ENCODE measurements around the gene GPR153. TPM values are rescaled to one million over a fixed set of nuclear protein-coding genes. Genes with fewer than 3 reads are reported as not detected.
"Not testable (repeated sequence)": the region's sequence is repeated elsewhere in the genome, so short reads cannot be mapped to it uniquely, and the experiment has no call there.

GPR153 gene
- total RNA-seq, 2 donors from 2014 or later, result 2.3 to 4.9 TPM

- no peak overlapping the region for H3K4me3 ChIP-seq
- WGBS, 2 donors, result 60 to 88% methylated on average over 5 to 6 of the region's 6 CpGs
- H3K27me3 ChIP-seq, result no peaks in the 10 kb centered on the region
- peaks cover 14% of the 10 kb centered on the region for H3K4me1 ChIP-seq
- TF ChIP-seq POLR2A (IDR thresholded peaks at IDR 0.05) (no peak), CTCF (IDR thresholded peaks at IDR 0.05) (no peak)
- ATAC-seq, result no peak
- intact Hi-C loops (cut with DNase I), result no loop called here
- peak in 1 of 4 donors; percentile 43 for DNase-seq
- H3K9me3 ChIP-seq, result no peaks in the 10 kb centered on the region
- peak overlapping the region in 1 of 4 donors; percentile 6 for H3K27ac ChIP-seq
- H3K36me3 ChIP-seq (replicated peaks in 1 of 2; ENCODE audit: insufficient read depth in 1 of 2, low read depth in 2 of 2), result peaks cover 0 to 11% of the 10 kb centered on the region in 2 donors
These were observed 38.3 kb downstream of the GPR153 start for GRCh38 chr1:6222636-6223035.

DNA sequence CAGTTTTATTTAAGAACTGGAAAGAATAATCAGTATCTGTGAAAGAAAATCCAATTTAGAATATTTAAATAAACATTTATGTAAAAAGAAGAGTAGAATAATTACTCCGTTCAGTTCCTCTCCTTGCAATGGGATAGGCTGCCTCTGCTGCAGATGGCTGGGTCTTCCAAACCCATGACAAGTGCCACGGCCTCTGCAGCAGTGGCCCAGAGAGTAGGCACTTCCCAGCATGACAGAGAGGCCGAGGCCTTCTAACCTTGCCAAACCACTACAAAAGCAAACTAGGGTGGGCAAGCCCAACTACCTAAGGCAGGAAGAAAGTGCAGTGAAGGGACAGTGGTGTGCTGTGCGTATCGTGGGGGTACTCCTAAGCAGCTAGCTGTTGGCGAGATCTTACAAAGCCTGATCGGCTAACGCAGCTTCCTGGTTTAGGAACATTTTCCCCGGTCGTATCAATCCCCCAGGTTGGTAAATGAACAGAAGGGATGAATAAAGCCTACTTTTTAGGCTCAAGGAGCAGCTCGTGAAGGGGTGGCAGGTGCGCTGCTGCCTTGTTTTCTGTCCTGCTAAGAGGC, 39.6 kb downstream of the GPR153 start:
- ATAC-seq (no peak), DNase-seq (no peak)
- Histone ChIP-seq H3K9me3 (no peaks in the 10 kb centered on the region), H3K4me1 (peaks cover 14% of the 10 kb centered on the region), H3K36me3 (replicated peaks in 1 of 2; ENCODE audit: insufficient read depth in 1 of 2, low read depth in 2 of 2) (peaks cover 0 to 6% of the 10 kb centered on the region in 2 donors), H3K4me3 (no peak overlapping the region), H3K27me3 (no peaks in the 10 kb centered on the region), H3K27ac (no peak overlapping the region)
- no peak for TF ChIP-seq POLR2A (IDR thresholded peaks at IDR 0.05)
- TF ChIP-seq CTCF (IDR thresholded peaks at IDR 0.05), result no peak
- 86 to 92% methylated on average over 10 to 12 of the region's 12 CpGs for WGBS, 2 donors
- intact Hi-C loops (cut with DNase I), result no loop called here

DNA sequence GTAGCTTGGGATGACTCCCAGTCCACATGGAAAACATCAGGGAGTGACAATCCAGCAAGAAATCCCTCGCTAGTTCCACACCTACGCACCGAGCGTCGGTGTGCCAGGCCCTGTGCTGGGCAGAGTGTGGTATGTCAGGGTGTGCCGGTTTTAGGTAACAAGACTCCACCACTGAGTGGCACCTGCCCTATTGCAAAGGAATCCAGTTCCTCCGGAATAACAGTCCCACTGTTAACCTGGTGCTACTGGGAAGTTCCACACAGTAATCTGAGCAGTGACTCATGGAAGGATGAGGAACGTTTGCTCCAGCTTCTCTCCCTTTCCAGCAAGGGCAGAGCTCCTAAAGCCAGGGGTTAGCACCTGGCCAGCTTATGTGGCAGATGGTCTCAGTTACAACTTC, 40.7 kb downstream of the GPR153 start:
- Histone ChIP-seq H3K4me1 (peaks cover 14% of the 10 kb centered on the region), H3K36me3 (replicated peaks in 1 of 2; ENCODE audit: insufficient read depth in 1 of 2, low read depth in 2 of 2) (peaks cover 0 to 8% of the 10 kb centered on the region in 2 donors), H3K4me3 (no peak overlapping the region), H3K27ac (no peak overlapping the region), H3K9me3 (no peaks in the 10 kb centered on the region), H3K27me3 (no peaks in the 10 kb centered on the region)
- intact Hi-C loops (cut with DNase I), result no loop called here
- WGBS, 2 donors, result 79 to 84% methylated on average over 7 to 8 of the region's 8 CpGs
- TF ChIP-seq POLR2A (IDR thresholded peaks at IDR 0.05) (no peak), CTCF (IDR thresholded peaks at IDR 0.05) (no peak)
- DNase-seq (no peak), ATAC-seq (no peak)

- DNase-seq; ATAC-seq; intact Hi-C loops (cut with DNase I); H3K4me3 ChIP-seq; H3K36me3 ChIP-seq (replicated peaks in 1 of 2; ENCODE audit: insufficient read depth in 1 of 2, low read depth in 2 of 2); H3K9me3 ChIP-seq; H3K27ac ChIP-seq; H3K27me3 ChIP-seq: not testable (repeated sequence)
- H3K4me1 ChIP-seq, result peaks cover 14% of the 10 kb centered on the region
- WGBS, 2 donors, result 82 to 85% methylated on average over 11 of the region's 11 CpGs
These were observed 41.3 kb downstream of the GPR153 start for GRCh38 chr1:6219641-6220040.

DNA sequence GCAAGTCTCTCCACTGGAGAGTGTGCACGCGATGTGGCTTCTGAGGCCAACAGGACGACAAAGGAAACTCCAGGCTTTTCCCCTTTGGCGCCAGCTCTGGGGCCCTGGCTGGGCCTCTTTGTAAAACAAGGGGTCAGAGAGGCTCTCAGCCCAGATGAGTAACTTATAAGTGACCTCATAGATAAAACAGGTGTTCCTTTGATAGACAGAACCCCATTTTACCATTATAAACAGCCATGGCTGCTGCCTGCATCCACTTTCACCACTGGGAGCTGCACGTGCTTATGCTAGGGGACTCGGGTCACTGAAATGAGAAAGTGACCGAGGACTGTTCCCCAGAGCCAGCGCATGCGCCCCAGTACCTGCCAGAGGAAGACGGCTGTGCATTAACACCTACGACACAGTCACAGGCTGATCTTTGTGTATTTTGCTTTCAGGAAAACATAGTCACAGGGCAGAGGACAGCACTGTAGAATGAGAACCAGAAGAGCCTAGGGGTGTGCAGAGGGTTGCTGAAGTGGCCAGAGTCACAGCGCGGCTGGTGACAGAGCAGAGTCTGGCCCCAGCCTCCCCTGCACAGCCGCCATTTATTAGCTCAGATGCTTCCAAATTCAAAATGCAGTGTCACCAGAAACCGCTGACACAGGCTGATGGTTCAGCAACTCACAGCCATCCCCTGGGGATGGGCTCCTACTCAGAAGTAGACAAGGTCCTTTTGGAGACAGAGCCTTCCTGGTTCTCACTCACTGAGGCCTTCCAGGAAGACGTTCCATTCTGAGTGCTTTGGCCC, 42.3 kb downstream of the GPR153 start:
- peak overlapping the region in 3 of 4 donors; percentile 62 to 70 (median 70) for H3K27ac ChIP-seq
- intact Hi-C loops (cut with DNase I), result no loop called here
- no peaks in the 10 kb centered on the region for H3K27me3 ChIP-seq
- WGBS, 2 donors, result 66 to 71% methylated on average over 12 to 16 of the region's 16 CpGs
- DNase-seq, result peak; percentile 34 to 53 (median 46)
- no peak overlapping the region for H3K4me3 ChIP-seq
- H3K9me3 ChIP-seq, result no peaks in the 10 kb centered on the region
- peaks cover 0 to 3% of the 10 kb centered on the region in 2 donors for H3K36me3 ChIP-seq (replicated peaks in 1 of 2; ENCODE audit: insufficient read depth in 1 of 2, low read depth in 2 of 2)
- ATAC-seq, result peak; percentile 83
- H3K4me1 ChIP-seq, result peaks cover 14% of the 10 kb centered on the region
- TF ChIP-seq CTCF (IDR thresholded peaks at IDR 0.05) (peak in 1 of 7 experiments; percentile 10), POLR2A (IDR thresholded peaks at IDR 0.05) (no peak)
